Stomach (tissue), 9 donors: Measurements from ENCODE around the gene ZNRF3. TPM values are rescaled to one million over a fixed set of nuclear protein-coding genes. Genes with fewer than 3 reads are reported as not detected.
A peak's percentile ranks its signal among the peaks of the same experiment; 100 is the strongest.

Experiments used
- DNase-seq, 2 donors: peaks; one replicate each; pipeline versions ENCODE4 v3.0.0 to v3.0.0-alpha.2; 2013 to 2019
- H3K27ac ChIP-seq, 5 donors: fragments of 200-600 bp in 4 of 5; sonication (generic) in 4 of 5; one replicate each; pipeline ENCODE4 v1.5.1; 2013 to 2019; ENCODE audit warnings: mild to moderate bottlenecking in 1 of 5, moderate library complexity in 1 of 5
- H3K27me3 ChIP-seq, 3 donors: fragments of 200-600 bp; sonication (generic); one replicate each; pipeline ENCODE4 v1.5.1; 2017 to 2019; ENCODE audit warnings: mixed run types in 1 of 3
- H3K36me3 ChIP-seq, 4 donors: fragments of 200-600 bp; sonication (generic); 1 replicate in 3 of 4; 2 replicates in 1 of 4; pipeline ENCODE4 v1.5.1; 2016 to 2019
- H3K4me1 ChIP-seq, 4 donors: fragments of 200-600 bp; sonication (generic); one replicate each; pipeline ENCODE4 v1.5.1; 2016 to 2019
- H3K4me3 ChIP-seq, 4 donors: fragments of 200-600 bp; sonication (generic) in 3 of 4; one replicate each; pipeline ENCODE4 v1.5.1; 2016 to 2019; ENCODE audit warnings: mild to moderate bottlenecking in 1 of 4
- H3K9me3 ChIP-seq, 4 donors: fragments of 200-600 bp; sonication (generic); one replicate each; pipeline ENCODE4 v1.5.1; 2016 to 2019
- EP300 ChIP-seq: sonication (generic); formaldehyde crosslinking; IDR thresholded peaks from one replicate; pipeline ENCODE4 v1.6.1; 2017; ENCODE audit warnings: antibody characterized with exemption
- POLR2A ChIP-seq, 4 donors: fragments of 450-650 bp; IDR thresholded peaks; one replicate each; pipeline ENCODE4 v1.6.1; 2016; ENCODE audit warnings: antibody characterized with exemption in 4 of 4, control low read depth in 2 of 4, mild to moderate bottlenecking in 1 of 4, moderate library complexity in 1 of 4
- POLR2AphosphoS5 ChIP-seq, 3 donors: sonication (generic); formaldehyde crosslinking; IDR thresholded peaks; one replicate each; pipeline ENCODE4 v1.6.1; 2016; ENCODE audit warnings: antibody characterized with exemption in 3 of 3
- WGBS, 5 donors: extraction: QIAGEN DNeasy Blood & Tissue Kit in 3 of 5; methylation state at CpG; one replicate each; pipeline versions ENCODE4 v1.1.5 to v1.1.7; 2013 to 2018; 5-methylcytosine and 5-hydroxymethylcytosine counted together
- intact Hi-C: fragments of 100-400 bp; cut with DNase I; formaldehyde crosslinking; loops from one replicate; pipeline ENCODE4 v1.15.1; 2023; ENCODE audit warnings: low total_unique reads
- polyA plus RNA-seq, 3 donors: library from polyadenylated mRNA; stranded (reverse); fragments of 200-250 nt; gene quantifications; one replicate each; pipeline ENCODE4 v1.2.3, GENCODE V29; 2013
- total RNA-seq, 5 donors: library from RNA; depleted of rRNA; stranded (reverse); fragments of >200 nt; gene quantifications; one replicate each; pipeline versions ENCODE4 v1.1.0 to v1.2.3, GENCODE V29; 2014 to 2016
- TF ChIP-seq, protein P1 (sequence below), 7 experiments: fragments of 450-650 bp in 4 of 7; fragments of 200-600 bp in 3 of 7; sonication (generic) in 3 of 7; IDR thresholded peaks; one replicate each; pipeline ENCODE4 v1.5.1; 2016 to 2019; ENCODE audit warnings: antibody characterized with exemption in 7 of 7, control low read depth in 2 of 7, mild to moderate bottlenecking in 1 of 7
- donor health status: healthy with polysubstance abuse.
- donor health status: Bipolar disorder and iron deficiency.
- donor health status: healthy.

The ZNRF3 gene
- total and polyA plus RNA-seq, 8 donors: 1.4 to 52.7 (median 3.6) TPM

DNA sequence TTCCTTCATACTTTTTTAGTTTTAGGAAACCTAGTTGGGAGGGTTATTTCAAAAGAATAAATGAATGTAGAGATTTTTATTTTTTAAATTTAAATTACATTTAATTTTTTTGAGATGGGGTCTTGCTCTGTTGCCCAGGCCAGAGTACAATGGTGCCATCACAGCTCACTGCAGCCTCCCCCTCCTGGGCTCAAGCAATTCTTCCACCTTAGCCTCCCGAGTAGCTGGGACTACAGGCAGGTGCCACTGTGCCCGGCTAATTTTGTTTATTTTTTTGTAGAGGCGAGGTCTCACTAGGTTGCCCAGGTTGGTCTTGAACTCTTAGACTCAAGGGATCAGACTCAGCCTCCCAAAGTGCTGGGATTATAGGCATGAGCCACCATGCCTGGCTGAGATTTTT is 32.6 kb downstream of the ZNRF3 start:
- Histone ChIP-seq H3K4me3 (no peak overlapping the region), H3K36me3 (no peaks in the 10 kb centered on the region), H3K4me1 (peaks cover 30 to 74% (median 43%) of the 10 kb centered on the region in 4 donors), H3K27ac (peak overlapping the region in 1 of 5 donors; percentile 72), H3K9me3 (no peaks in the 10 kb centered on the region), H3K27me3 (no peaks in the 10 kb centered on the region)
- WGBS, 5 donors: 71 to 82% (median 74%) methylated on average over 3 of the region's 3 CpGs
- intact Hi-C loops: no loop called here
- TF ChIP-seq EP300 (no peak), POLR2AphosphoS5 (IDR thresholded peaks at IDR 0.05) (no peak), POLR2A (IDR thresholded peaks at IDR 0.05) (no peak)
- TF ChIP-seq, protein P1, sequence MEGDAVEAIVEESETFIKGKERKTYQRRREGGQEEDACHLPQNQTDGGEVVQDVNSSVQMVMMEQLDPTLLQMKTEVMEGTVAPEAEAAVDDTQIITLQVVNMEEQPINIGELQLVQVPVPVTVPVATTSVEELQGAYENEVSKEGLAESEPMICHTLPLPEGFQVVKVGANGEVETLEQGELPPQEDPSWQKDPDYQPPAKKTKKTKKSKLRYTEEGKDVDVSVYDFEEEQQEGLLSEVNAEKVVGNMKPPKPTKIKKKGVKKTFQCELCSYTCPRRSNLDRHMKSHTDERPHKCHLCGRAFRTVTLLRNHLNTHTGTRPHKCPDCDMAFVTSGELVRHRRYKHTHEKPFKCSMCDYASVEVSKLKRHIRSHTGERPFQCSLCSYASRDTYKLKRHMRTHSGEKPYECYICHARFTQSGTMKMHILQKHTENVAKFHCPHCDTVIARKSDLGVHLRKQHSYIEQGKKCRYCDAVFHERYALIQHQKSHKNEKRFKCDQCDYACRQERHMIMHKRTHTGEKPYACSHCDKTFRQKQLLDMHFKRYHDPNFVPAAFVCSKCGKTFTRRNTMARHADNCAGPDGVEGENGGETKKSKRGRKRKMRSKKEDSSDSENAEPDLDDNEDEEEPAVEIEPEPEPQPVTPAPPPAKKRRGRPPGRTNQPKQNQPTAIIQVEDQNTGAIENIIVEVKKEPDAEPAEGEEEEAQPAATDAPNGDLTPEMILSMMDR (IDR thresholded peaks at IDR 0.05): no peak
- DNase-seq: no peak

- no peaks in the 10 kb centered on the region for H3K9me3 ChIP-seq
- intact Hi-C loops: no loop called here
- 21 to 36% (median 24%) methylated on average over 12 of the region's 12 CpGs for WGBS, 5 donors
- no peaks in the 10 kb centered on the region for H3K36me3 ChIP-seq
- H3K4me3 ChIP-seq: no peak overlapping the region
- H3K27me3 ChIP-seq: no peaks in the 10 kb centered on the region
- peak; percentile 57 to 86 for DNase-seq
- TF ChIP-seq, protein P1 (IDR thresholded peaks at IDR 0.05): no peak
- TF ChIP-seq EP300 (no peak), POLR2A (IDR thresholded peaks at IDR 0.05) (no peak), POLR2AphosphoS5 (IDR thresholded peaks at IDR 0.05) (peak in 2 of 3 donors; percentile 33 to 42)
- H3K4me1 ChIP-seq: peaks cover 21 to 74% (median 42%) of the 10 kb centered on the region in 4 donors
- H3K27ac ChIP-seq: peak overlapping the region; percentile 8 to 72 (median 65)
These were observed 34.6 kb downstream of the ZNRF3 start for GRCh38 chr22:28917747-28918549.

- peak in 1 of 2 donors; percentile 32 for DNase-seq
- H3K4me1 ChIP-seq: peaks cover 25 to 74% (median 47%) of the 10 kb centered on the region in 4 donors
- intact Hi-C loops: no loop called here
- TF ChIP-seq POLR2A (IDR thresholded peaks at IDR 0.05) (no peak), EP300 (no peak), POLR2AphosphoS5 (IDR thresholded peaks at IDR 0.05) (no peak)
- TF ChIP-seq, protein P1 (IDR thresholded peaks at IDR 0.05): no peak
- 30 to 40% (median 37%) methylated on average over 6 of the region's 6 CpGs for WGBS, 5 donors
- peak overlapping the region in 4 of 5 donors; percentile 3 to 72 (median 52) for H3K27ac ChIP-seq
- H3K36me3 ChIP-seq: no peaks in the 10 kb centered on the region
- H3K27me3 ChIP-seq: no peaks in the 10 kb centered on the region
- H3K4me3 ChIP-seq: no peak overlapping the region
- H3K9me3 ChIP-seq: no peaks in the 10 kb centered on the region
These were observed 35.3 kb downstream of the ZNRF3 start for GRCh38 chr22:28918550-28919271.

DNA sequence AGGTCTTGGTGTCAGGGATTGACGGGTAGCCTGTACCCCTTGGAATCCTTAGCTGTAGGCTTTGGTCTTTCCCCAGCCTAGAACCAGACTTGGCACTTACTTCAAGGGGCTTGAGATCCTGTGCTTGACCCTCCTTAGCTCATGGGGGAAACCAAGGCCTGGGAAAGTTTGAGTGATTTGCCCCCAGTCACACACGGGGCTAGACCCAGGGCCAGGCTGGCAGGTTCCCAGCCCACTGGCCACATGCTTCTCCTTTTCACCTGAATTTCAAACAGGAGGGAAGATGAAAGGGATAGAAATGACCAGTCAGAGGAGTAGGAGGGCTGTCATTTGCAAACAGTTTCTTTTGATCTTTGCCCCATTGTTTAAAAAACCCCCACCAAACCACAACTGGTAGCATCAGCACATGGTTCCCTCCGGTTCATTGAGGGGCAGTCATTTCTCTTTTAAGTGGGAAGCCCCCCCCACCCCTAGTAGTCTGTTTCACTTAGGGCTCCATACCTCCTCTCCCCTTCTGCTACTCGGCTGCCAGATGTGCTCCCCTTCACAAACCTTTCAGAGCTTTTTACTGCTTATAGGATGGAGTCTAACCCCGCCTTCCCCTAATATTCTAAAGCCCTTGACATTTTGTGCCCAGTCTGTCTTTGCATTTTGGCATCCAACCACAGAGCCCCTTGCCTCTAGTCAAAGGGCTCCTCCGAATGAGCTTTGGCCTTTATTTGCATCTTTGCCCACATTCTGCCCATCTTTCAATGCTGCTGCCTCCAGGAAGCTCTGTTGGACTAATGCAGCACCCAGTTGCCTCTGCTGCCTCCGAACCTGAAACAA is 37.6 kb downstream of the ZNRF3 start:
- TF ChIP-seq, protein P1 (IDR thresholded peaks at IDR 0.05): no peak
- TF ChIP-seq POLR2AphosphoS5 (IDR thresholded peaks at IDR 0.05): no peak
- TF ChIP-seq EP300: no peak
- TF ChIP-seq POLR2A (IDR thresholded peaks at IDR 0.05): no peak
- Histone ChIP-seq H3K4me3 (no peak overlapping the region), H3K27ac (no peak overlapping the region), H3K27me3 (no peaks in the 10 kb centered on the region), H3K9me3 (no peaks in the 10 kb centered on the region), H3K36me3 (no peaks in the 10 kb centered on the region), H3K4me1 (peaks cover 31 to 87% (median 61%) of the 10 kb centered on the region in 4 donors)
- intact Hi-C loops: no loop called here
- 51 to 65% (median 60%) methylated on average over 7 of the region's 7 CpGs for WGBS, 5 donors
- DNase-seq: no peak
